Suprapubic skin (tissue), 3 donors: ENCODE results near the gene PGBD5.

Source experiments
- POLR2AphosphoS5 ChIP-seq, 3 donors: sonication (generic); formaldehyde crosslinking; IDR thresholded peaks; one replicate each; pipeline ENCODE4 v1.6.1; 2017; ENCODE audit warnings: antibody characterized with exemption in 3 of 3
- TF ChIP-seq, protein P1 (sequence below), 2 donors: fragments of 200-600 bp in 1 of 2; fragments of 450-650 bp in 1 of 2; sonication (generic) in 1 of 2; IDR thresholded peaks; one replicate each; pipeline ENCODE4 v1.5.1; 2016 to 2019; ENCODE audit warnings: antibody characterized with exemption in 2 of 2, mild to moderate bottlenecking in 1 of 2, moderate library complexity in 1 of 2

DNA sequence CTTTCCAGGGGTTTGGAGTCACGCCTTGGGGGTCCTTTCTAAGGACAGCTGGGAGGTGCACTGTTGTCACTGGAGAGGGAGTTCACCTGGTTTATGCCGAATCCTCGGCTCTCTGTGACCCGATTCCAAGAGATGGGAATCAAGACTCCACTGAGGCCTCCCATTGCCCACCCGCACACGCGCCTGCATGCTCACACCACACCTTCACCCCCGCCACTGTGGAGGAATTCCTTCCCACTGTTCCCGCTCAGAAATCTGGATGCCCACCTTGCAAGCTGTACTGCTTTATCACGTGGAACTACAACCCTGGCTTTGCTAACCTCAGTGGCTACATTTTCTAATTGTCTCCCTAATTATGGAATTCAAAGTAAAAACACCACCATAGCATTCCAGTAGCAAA, 29.2 kb downstream of the PGBD5 start:
- TF ChIP-seq, protein P1, sequence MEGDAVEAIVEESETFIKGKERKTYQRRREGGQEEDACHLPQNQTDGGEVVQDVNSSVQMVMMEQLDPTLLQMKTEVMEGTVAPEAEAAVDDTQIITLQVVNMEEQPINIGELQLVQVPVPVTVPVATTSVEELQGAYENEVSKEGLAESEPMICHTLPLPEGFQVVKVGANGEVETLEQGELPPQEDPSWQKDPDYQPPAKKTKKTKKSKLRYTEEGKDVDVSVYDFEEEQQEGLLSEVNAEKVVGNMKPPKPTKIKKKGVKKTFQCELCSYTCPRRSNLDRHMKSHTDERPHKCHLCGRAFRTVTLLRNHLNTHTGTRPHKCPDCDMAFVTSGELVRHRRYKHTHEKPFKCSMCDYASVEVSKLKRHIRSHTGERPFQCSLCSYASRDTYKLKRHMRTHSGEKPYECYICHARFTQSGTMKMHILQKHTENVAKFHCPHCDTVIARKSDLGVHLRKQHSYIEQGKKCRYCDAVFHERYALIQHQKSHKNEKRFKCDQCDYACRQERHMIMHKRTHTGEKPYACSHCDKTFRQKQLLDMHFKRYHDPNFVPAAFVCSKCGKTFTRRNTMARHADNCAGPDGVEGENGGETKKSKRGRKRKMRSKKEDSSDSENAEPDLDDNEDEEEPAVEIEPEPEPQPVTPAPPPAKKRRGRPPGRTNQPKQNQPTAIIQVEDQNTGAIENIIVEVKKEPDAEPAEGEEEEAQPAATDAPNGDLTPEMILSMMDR (IDR thresholded peaks at IDR 0.05): no peak
- no peak for TF ChIP-seq POLR2AphosphoS5 (IDR thresholded peaks at IDR 0.05)
